HUDEP-2 (cell line): Measurements from ENCODE around the gene TRA2A.

Source experiments
- DNase-seq, 76 experiments: peaks; one replicate each; lab custom pipeline; 2025; ENCODE audit not compliant: unreplicated experiment in 76 of 76; lab: John Stamatoyannopoulos, UW

The TRA2A gene

DNA sequence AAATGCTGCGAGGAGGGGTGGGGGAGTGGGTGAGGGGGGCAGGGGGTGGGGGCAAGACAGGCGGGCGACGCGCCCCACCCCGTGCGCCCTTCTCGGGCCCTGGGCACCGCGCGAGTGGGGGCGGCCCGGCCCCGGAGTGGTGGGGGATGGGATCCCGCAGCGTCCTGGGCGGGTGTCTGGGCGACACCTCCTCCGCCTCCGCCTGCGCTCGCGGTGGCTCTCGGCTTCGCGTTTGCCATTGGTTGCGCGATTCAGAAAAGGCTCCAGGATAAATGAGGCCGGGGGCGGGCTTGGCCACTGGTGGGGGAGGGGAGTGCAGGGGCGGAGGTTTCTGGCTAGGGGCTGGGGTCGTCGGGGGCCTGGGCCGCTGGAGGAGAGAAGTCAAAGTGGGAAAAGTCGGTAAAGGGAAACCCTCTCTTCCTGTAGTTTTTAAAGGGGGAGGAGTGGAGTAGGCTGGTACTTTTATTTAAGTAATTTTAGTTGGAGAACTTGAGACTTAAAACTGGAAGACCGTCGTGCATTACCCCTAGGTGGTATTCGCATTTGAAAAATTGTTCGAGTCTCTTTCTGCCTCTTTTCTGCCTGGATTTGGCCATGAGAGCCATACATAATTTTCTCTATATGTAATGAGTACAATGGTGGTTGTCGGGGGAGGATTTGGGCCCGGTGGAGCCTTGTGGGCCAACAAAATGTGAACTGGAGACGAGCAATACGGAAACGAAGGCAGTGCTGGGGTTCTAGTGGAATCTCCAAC is 60.5 kb downstream of the TRA2A start:
- DNase-seq = peak; percentile 13 to 96 (median 87)

DNA sequence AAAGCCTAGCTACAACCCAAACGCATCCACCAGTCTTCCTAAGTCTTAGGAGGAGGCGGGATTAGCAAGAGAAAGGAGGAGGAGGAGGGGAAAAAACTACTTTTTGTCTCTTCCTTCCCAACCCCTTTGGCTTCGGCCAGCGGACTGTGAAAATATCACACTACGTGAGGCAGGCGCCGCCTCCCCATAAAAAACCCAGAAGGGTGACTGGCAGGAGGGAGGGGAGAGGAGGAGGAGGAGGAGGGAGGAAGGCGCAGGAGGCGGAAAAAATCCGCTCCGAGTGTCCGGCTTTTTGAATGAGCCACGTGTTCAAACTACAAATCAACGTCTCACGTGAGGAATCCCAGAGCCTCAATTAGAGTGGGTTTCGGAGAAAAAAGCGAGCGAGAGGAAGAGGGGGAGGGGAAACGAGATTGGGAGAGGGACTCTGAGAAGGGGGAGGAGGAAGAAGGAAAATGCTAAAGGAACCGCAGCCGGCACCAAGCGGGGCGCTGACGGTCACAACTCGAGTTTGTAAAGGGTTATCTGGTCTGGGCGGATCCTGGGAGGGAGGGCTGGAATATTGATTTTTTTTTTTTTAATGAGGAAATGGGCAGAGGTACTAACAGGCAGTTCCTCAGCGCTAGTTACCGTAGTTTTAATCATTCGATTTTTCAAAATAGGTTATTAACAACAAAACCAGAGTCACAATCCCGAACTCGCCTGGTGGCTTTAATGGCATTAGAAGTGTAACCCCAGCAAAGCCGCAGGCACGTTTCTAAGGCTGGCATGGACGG is 61.3 kb downstream of the TRA2A start, which contains the start of gene IGF2BP3:
Gene IGF2BP3, minus strand, starts transcription at position 162 of the 776 bp plus-strand sequence. CDS start 381 bp downstream, outside the sequence.
- peak in 75 of 76 experiments; percentile 39 to 97 (median 90) for DNase-seq

DNA sequence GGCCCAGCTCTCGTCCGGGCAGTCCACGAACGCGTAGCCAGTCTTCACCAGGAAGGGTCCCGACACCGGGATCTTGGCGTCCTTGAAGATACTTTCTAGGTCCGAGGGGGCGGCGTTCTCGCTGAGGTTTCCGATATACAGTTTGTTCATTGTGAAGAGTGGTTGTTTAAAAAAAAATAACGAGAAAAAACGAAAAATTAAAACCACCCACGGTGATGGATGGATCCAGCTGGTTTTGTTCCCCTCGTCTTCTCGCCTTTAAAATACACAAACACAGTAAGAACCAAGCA is 61.9 kb downstream of the TRA2A start:
- DNase-seq = peak in 4 of 76 experiments; percentile 7 to 39 (median 32)

DNA sequence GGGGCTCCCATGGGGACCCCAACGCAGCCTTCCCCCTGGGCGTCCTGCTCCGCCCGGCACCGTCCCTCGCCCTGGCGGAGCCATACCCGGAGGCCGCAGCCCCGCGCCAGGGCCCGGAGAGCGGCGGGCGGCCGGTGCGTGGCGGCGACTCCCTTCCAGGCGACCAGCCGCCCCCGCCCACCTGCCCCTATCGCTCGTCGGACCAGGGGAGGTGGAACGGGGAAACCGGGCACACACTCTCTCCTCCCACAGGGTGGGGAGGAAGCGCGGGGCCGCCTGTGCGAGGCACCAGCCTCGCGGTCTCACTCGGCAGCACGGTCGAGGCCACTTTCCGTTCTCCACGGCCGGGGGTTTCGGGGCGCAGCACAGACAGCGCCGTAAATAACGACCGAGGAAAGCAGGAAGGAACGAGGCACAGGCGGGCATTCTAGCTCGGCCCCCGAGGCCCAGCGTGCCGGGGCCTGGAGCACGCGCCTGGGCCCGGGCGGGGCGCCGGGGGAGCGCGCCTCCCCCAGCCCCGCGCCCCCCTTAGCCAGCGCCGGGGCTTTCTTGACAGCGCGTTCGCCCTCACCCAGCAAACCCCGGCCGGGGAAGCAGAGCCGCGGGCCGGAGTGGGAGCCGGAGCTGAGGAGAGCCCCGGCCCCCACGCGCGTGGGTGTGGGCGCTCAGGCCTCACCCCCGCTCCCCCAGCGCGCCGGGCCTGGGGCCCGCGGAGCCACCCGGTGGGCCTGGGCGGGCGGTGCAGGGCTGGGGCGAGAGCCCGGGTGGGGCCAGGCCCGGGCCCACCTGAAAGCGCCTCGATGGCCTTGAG is 62.4 kb downstream of the TRA2A start:
- peak in 60 of 76 experiments; percentile 5 to 77 (median 54) for DNase-seq

DNA sequence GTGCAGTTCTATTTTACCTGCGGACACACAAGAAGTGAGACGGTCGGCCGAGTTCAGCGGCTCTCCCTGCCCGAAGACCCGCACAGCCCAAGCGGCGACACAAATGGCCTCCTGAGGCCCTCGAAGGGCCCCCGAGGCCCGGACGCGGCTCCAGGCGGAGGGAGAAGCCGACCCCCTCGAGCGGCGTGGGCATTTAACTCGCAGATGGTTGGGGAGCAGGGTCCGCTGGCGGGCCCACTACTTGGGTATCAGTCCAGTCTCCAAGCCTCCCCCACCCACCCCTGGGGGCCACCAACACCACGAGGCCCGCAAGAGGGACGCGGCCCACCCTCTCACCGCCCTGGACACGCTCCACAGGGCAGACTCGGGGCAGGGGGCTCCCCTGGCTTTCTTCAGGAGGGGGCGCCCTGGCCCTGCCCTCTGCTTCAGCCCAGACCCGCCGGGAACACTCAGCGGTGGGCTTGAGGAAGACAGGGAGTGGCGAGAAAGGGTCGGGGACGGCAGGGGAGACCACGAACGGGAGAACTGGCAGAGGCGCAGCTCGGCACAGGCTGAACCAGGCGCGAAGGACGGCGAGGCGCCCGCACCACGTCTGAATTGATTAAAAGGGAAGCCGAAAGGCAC is 63.1 kb downstream of the TRA2A start:
- DNase-seq = peak in 16 of 76 experiments; percentile 16 to 72 (median 48)

DNA sequence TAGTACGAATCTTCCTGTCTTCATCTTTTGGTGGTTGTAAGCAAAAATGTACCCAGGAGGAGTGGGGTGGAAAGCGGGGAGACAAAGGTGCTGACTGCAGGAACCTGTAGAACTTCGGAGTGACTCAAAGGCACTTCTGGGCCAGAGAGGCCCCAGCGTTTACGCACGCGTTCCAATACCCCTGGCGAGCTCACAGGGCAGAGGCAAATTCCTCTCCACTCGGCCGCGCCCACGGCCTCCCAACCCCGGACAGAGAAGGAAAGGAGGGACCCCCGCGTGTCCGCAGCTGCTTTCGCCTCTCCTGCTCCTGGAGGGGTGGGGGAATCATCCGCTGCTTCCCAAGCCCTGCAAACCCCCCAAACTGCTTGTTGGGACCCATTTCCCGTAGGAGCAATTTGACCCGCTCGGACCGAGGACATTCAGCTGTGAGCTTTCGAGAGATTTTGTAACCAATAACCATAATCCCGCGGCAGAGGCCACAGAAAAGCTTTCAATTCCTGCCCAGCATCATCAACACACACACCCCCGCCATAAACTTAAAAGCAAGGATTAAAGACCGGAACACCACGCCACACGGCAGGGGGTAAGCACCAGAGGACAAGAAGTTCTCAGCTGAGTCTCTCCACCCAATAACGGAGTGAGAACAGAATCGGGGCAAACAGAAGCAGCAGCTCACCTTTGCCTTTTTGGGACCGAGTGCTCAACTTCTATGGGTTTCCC is 63.8 kb downstream of the TRA2A start:
- peak in 48 of 76 experiments; percentile 9 to 85 (median 29) for DNase-seq

DNA sequence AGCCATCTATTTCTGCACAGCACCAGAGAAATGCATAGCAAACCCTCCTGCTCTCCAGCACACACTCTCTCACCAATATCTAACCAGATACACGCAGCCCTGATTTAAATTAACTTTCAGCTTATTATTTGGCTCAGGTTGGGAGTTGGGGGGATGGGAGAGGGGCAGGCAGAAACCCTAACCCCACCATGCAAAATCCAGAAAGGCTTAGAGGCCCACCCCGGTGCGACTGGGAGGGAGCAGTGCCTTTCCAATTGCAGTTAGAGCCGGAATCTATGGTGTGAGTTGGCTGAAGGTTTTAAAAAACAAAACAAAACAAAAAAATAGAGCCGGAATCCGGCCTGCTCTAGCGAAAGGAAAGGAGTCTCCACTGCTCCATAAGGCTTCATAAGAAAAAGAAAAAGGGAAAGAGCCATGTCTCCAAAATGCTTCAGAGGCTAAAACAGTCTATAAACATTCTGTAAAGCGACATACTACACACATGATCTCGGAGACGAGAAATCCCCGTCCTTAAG is 64.4 kb downstream of the TRA2A start:
- DNase-seq = peak in 2 of 76 experiments; percentile 8 to 40

DNA sequence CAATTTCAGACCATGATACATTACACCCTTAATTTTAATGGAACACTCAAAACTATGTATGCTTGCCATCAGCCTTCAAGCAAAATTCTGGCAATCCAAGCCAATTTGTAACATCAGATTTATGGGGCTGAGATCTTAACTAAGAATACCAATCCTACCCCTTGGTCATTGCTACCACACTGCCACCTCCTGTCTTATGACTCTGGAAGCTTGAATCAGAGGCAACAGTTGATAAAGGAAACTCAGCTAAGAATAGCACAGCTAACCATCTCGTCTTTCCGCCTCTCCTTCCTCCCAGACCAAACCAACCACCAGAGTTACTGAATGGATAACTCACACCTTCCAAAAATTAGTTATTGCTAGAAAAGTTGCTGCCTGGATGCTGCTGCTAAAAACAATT is 68.9 kb downstream of the TRA2A start:
- DNase-seq = peak in 9 of 76 experiments; percentile 3 to 40 (median 16)

DNA sequence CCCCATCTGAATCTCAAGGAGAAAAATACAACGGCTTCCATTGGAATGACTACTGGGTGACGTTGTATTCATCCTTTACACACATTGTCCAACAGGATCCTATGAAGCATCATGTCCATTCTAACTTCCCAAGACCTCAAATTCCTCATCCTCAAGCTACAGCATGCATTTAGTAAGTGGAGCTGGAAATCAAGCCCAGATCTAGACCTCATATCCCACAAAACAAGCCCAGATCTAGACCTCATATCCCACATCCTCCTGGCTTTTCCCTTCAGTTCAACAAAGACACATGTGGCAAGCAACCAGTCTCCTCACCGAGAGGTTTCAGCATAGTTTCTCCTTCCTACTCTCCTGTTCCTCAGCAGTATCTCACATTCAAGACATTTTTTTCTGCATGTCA is 73.7 kb downstream of the TRA2A start:
- DNase-seq = no peak

DNA sequence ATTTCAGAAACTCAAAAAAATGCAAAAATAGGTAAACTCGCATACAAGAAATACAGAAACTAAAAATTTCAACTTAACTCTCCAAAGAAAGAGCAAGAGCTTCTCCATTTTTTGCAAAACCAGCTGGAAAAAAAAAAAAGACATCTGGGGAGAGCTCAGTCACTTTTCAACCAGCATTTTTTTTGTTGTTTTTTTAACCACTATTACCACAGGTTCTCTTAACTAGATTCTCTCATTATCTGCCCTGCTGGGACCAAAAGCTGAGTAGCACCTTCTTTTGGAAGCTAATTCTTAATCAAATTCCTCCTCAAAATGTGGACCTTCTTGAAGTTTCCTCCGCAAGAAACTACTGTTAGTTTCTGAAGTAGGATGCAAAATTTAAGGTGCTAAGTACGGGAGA is 75.7 kb downstream of the TRA2A start:
- DNase-seq = no peak

DNA sequence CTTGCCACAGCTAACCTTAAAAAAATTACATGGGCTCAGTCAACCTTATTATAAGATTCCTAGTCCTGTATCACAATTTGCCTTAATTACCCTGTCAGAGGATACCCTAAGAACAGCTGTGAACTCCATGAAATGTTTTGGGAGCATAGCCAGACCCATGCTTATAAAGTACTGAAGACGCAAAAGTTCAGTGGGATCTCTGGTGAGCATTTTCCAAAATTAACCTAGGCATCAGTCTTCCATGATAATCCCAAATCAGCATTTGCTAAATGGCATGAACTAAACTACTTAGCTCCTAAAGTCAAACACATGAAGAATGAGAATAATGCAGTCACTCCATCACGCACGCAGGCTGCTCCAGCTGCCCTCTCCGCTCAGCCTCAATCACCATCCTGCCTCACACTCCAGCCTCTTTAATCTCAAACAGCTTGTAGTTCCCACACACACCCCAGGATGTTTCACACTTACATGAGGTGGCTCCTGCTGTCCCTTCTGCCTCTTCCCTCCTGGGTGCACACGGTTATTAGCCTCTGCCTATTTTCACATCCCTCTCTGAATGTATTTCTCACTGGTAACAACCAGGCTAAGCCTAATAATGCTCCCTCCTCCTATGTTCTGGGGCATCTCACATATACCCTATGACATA is 76.8 kb downstream of the TRA2A start:
- no peak for DNase-seq
